HG03039 (cell line): Measurements from ENCODE around the gene VPS11.
A peak's percentile ranks its signal among the peaks of the same experiment; 100 is the strongest.
"Not testable (repeated sequence)": the region's sequence is repeated elsewhere in the genome, so short reads cannot be mapped to it uniquely, and the experiment has no call there.

Source experiments
- ATAC-seq: cut with Tn5 transposase; IDR thresholded peaks from one replicate; pipeline ENCODE4 v1.9.1; 2021; ENCODE audit warnings: mild to moderate bottlenecking, moderate library complexity; ENCODE audit not compliant: unreplicated experiment

Gene VPS11

GRCh38 chr11:119067371-119068222, at the start of gene VPS11:
Gene VPS11 (plus strand): TSS chr11:119067818. CDS start chr11:119067824, 6 bp downstream.
- peak; percentile 86 for ATAC-seq

- peak; percentile 79 for ATAC-seq
These were observed 49.3 kb upstream of the VPS11 start, which contains the start of the genes RPS25 and TRAPPC4 for GRCh38 chr11:119018074-119018938. Gene RPS25 (minus strand): TSS chr11:119018343. CDS start chr11:119018284, 59 bp downstream. Gene TRAPPC4 (plus strand): TSS chr11:119018766. CDS start chr11:119018796, 30 bp downstream.

- ATAC-seq, result no peak
These were observed 47.6 kb upstream of the VPS11 start for GRCh38 chr11:119019996-119020395.

- no peak for ATAC-seq
These were observed 46.0 kb upstream of the VPS11 start for GRCh38 chr11:119021631-119022030.

GRCh38 chr11:119023741-119024140, 43.9 kb upstream of the VPS11 start:
- no peak for ATAC-seq

- no peak for ATAC-seq
These were observed 43.1 kb upstream of the VPS11 start for GRCh38 chr11:119024430-119025098.

GRCh38 chr11:119025099-119025473, 42.5 kb upstream of the VPS11 start:
- ATAC-seq, result no peak

- ATAC-seq, result no peak
These were observed 42.1 kb upstream of the VPS11 start for GRCh38 chr11:119025541-119025940.

GRCh38 chr11:119025978-119026766, 41.4 kb upstream of the VPS11 start:
- no peak for ATAC-seq

GRCh38 chr11:119026970-119027369, 40.6 kb upstream of the VPS11 start:
- ATAC-seq, result no peak

- no peak for ATAC-seq
These were observed 39.9 kb upstream of the VPS11 start for GRCh38 chr11:119027561-119028345.

- ATAC-seq, result no peak
These were observed 39.1 kb upstream of the VPS11 start for GRCh38 chr11:119028346-119029068.

GRCh38 chr11:119029069-119029339, 38.6 kb upstream of the VPS11 start:
- ATAC-seq, result no peak

GRCh38 chr11:119029340-119030028, 38.1 kb upstream of the VPS11 start:
- no peak for ATAC-seq

- ATAC-seq, result peak; percentile 18
These were observed 37.6 kb upstream of the VPS11 start for GRCh38 chr11:119030029-119030328.

- peak; percentile 73 for ATAC-seq
These were observed 37.1 kb upstream of the VPS11 start, which contains the start of gene SLC37A4 for GRCh38 chr11:119030329-119031047. Gene SLC37A4 (minus strand): TSS chr11:119030877.

GRCh38 chr11:119031912-119032280, 35.7 kb upstream of the VPS11 start:
- ATAC-seq, result no peak

GRCh38 chr11:119033421-119033820, 34.2 kb upstream of the VPS11 start:
- ATAC-seq, result not testable (repeated sequence)
